ENCODE measurements around the gene PANX1.
"Not testable (repeated sequence)": the region's sequence is repeated elsewhere in the genome, so short reads cannot be mapped to it uniquely, and the experiment has no call there.

PANX1 gene

GRCh38 chr11:94150704-94151685 is 22.4 kb downstream of the PANX1 start:
- DNase-seq: no peak

GRCh38 chr11:94151903-94152677 is 23.4 kb downstream of the PANX1 start:
- no peak for DNase-seq

- no peak for DNase-seq
Observed at GRCh38 chr11:94152678-94153065, 24.0 kb downstream of the PANX1 start.

- no peak for DNase-seq
Observed at GRCh38 chr11:94153320-94153719, 24.7 kb downstream of the PANX1 start.

GRCh38 chr11:94154095-94154856 is 25.6 kb downstream of the PANX1 start:
- DNase-seq: no peak

- not testable (repeated sequence) for DNase-seq
Observed at GRCh38 chr11:94157339-94157738, 28.7 kb downstream of the PANX1 start.

- no peak for DNase-seq
Observed at GRCh38 chr11:94168882-94169281, 40.2 kb downstream of the PANX1 start.

GRCh38 chr11:94169516-94169915 is 40.9 kb downstream of the PANX1 start:
- no peak for DNase-seq

GRCh38 chr11:94169930-94170545 is 41.4 kb downstream of the PANX1 start:
- DNase-seq: no peak

GRCh38 chr11:94170953-94171352 is 42.3 kb downstream of the PANX1 start:
- no peak for DNase-seq

- DNase-seq: no peak
Observed at GRCh38 chr11:94171693-94172440, 43.2 kb downstream of the PANX1 start.

- no peak for DNase-seq
Observed at GRCh38 chr11:94175535-94175934, 46.9 kb downstream of the PANX1 start.

GRCh38 chr11:94178331-94178730 is 49.7 kb downstream of the PANX1 start:
- no peak for DNase-seq

- no peak for DNase-seq
Observed at GRCh38 chr11:94179696-94180095, 51.1 kb downstream of the PANX1 start.

GRCh38 chr11:94181526-94181925 is 52.9 kb downstream of the PANX1 start:
- DNase-seq: no peak

- no peak for DNase-seq
Observed at GRCh38 chr11:94181943-94182342, 53.3 kb downstream of the PANX1 start.

- DNase-seq: no peak
Observed at GRCh38 chr11:94183251-94183885, 54.7 kb downstream of the PANX1 start.

GRCh38 chr11:94183886-94184264 is 55.2 kb downstream of the PANX1 start:
- DNase-seq: no peak

GRCh38 chr11:94184362-94184761 is 55.7 kb downstream of the PANX1 start:
- no peak for DNase-seq

- no peak for DNase-seq
Observed at GRCh38 chr11:94184846-94185245, 56.2 kb downstream of the PANX1 start.

GRCh38 chr11:94185416-94186084 is 56.9 kb downstream of the PANX1 start:
- no peak for DNase-seq
